ENCODE results near the gene SERPINC1.

DNA sequence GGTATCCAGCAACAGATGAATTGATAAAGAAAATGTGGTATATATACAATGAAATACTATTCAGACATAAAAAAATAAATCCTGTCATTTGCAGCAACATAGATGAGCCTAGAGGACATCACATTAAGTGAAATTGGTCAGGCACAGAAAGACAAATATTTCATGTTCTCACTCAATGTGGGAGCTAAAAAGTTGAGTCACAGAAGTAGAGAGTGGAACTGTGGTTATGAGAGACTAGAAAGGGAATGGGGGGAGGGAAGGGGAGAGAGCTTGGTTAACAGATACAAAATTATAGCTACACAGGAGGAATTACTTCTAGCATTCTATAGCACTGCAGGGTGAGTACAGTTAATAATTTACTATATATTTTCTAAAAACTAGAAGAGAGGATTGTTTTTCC is 37.1 kb upstream of the SERPINC1 start:
- TF ChIP-seq, protein P1, sequence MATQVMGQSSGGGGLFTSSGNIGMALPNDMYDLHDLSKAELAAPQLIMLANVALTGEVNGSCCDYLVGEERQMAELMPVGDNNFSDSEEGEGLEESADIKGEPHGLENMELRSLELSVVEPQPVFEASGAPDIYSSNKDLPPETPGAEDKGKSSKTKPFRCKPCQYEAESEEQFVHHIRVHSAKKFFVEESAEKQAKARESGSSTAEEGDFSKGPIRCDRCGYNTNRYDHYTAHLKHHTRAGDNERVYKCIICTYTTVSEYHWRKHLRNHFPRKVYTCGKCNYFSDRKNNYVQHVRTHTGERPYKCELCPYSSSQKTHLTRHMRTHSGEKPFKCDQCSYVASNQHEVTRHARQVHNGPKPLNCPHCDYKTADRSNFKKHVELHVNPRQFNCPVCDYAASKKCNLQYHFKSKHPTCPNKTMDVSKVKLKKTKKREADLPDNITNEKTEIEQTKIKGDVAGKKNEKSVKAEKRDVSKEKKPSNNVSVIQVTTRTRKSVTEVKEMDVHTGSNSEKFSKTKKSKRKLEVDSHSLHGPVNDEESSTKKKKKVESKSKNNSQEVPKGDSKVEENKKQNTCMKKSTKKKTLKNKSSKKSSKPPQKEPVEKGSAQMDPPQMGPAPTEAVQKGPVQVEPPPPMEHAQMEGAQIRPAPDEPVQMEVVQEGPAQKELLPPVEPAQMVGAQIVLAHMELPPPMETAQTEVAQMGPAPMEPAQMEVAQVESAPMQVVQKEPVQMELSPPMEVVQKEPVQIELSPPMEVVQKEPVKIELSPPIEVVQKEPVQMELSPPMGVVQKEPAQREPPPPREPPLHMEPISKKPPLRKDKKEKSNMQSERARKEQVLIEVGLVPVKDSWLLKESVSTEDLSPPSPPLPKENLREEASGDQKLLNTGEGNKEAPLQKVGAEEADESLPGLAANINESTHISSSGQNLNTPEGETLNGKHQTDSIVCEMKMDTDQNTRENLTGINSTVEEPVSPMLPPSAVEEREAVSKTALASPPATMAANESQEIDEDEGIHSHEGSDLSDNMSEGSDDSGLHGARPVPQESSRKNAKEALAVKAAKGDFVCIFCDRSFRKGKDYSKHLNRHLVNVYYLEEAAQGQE (IDR thresholded peaks at IDR 0.05; ENCODE audit: borderline replicate concordance), result no peak
- TF ChIP-seq, protein P2, sequence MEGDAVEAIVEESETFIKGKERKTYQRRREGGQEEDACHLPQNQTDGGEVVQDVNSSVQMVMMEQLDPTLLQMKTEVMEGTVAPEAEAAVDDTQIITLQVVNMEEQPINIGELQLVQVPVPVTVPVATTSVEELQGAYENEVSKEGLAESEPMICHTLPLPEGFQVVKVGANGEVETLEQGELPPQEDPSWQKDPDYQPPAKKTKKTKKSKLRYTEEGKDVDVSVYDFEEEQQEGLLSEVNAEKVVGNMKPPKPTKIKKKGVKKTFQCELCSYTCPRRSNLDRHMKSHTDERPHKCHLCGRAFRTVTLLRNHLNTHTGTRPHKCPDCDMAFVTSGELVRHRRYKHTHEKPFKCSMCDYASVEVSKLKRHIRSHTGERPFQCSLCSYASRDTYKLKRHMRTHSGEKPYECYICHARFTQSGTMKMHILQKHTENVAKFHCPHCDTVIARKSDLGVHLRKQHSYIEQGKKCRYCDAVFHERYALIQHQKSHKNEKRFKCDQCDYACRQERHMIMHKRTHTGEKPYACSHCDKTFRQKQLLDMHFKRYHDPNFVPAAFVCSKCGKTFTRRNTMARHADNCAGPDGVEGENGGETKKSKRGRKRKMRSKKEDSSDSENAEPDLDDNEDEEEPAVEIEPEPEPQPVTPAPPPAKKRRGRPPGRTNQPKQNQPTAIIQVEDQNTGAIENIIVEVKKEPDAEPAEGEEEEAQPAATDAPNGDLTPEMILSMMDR (IDR thresholded peaks at IDR 0.05; ENCODE audit: poor library complexity, severe bottlenecking), result no peak
- TF ChIP-seq EZH2 (IDR thresholded peaks at IDR 0.05; ENCODE audit: borderline replicate concordance, insufficient read depth, low read length, poor library complexity, severe bottlenecking) (no peak), POLR2AphosphoS5 (IDR thresholded peaks at IDR 0.05) (no peak)
